ENCODE measurements around the gene PRICKLE3. TPM values are rescaled to one million over a fixed set of nuclear protein-coding genes. Genes with fewer than 3 reads are reported as not detected.

PRICKLE3 gene
- total RNA-seq, 1 experiment from 2014 or later: 7.2 TPM

DNA sequence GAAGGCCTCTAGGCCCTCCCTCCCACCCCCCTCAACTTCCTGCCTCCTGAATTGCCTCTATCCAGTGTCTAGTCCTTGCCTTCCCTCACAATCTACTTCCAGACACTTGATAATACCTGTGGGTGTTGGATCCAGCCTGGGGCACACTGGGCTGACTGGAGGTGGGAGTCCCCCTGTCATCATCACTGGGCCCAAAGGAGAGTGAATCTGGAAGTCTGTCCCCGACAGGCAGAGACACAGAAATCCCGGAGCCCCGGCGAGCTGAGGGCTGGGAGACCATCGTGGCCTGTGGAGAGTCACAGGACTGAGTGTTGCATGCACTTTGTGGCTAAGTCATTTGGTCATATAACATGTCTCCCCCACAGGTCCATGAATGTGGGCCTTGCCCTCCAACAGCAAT, 22.2 kb upstream of the PRICKLE3 start:
- no peak for DNase-seq (ENCODE audit: low read depth)

DNA sequence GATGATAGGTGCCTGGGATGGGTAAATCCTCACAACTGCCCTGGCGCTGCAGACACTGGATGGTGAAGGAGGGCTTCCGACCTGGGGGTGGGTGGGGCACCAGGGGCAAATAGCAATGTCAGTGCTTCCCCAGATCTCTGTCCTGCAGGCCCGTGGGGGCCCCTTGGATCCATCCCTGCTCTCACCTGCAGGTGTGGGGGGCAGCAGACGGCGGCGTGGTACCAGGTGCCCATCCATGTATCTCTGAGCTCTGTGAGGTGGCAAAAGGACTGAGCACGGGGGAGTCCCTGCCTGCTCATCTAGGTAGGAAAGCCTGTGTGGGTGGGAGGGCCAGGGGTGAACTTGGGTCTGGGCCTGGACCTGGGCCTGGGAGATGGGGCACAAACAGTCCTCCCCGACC, 20.4 kb upstream of the PRICKLE3 start:
- DNase-seq (ENCODE audit: low read depth): no peak

GRCh38 chrX:49205443-49205842, 19.3 kb upstream of the PRICKLE3 start:
- DNase-seq (ENCODE audit: low read depth): no peak

- no peak for DNase-seq (ENCODE audit: low read depth)
These were observed 18.5 kb upstream of the PRICKLE3 start for GRCh38 chrX:49204709-49205108.

- DNase-seq (ENCODE audit: low read depth): no peak
These were observed 17.8 kb upstream of the PRICKLE3 start for GRCh38 chrX:49204017-49204416.

- no peak for DNase-seq (ENCODE audit: low read depth)
These were observed 17.4 kb upstream of the PRICKLE3 start for GRCh38 chrX:49203536-49203935.

DNA sequence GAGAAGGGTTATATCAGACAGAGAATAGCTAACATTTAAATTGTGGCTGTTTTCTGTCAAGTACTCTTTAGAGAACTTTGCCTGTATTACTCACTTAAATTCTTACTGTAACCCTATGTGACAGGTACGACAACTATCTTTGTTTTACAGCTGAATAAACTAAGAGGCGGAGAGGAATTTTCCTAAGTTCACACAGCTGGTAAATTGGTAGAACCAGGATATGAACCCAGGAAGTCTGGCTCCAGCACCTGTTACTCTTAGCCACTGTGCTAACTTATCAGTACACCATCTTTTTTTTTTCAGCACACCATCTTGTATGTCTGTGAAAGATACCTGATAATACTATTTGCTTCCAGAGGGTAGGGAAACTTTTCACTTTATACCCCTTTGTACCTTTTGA, 15.8 kb upstream of the PRICKLE3 start:
- DNase-seq (ENCODE audit: low read depth): no peak

GRCh38 chrX:49199906-49200771, 14.0 kb upstream of the PRICKLE3 start, which contains the start of gene SYP:
Gene SYP, minus strand, starts transcription at chrX:49200193. Its CDS starts 7 bp downstream, at chrX:49200186.
- peak; percentile 87 for DNase-seq (ENCODE audit: low read depth)

- DNase-seq (ENCODE audit: low read depth): no peak
These were observed 13.1 kb upstream of the PRICKLE3 start for GRCh38 chrX:49199315-49199595.

- no peak for DNase-seq (ENCODE audit: low read depth)
These were observed 12.6 kb upstream of the PRICKLE3 start for GRCh38 chrX:49198540-49199314.

DNA sequence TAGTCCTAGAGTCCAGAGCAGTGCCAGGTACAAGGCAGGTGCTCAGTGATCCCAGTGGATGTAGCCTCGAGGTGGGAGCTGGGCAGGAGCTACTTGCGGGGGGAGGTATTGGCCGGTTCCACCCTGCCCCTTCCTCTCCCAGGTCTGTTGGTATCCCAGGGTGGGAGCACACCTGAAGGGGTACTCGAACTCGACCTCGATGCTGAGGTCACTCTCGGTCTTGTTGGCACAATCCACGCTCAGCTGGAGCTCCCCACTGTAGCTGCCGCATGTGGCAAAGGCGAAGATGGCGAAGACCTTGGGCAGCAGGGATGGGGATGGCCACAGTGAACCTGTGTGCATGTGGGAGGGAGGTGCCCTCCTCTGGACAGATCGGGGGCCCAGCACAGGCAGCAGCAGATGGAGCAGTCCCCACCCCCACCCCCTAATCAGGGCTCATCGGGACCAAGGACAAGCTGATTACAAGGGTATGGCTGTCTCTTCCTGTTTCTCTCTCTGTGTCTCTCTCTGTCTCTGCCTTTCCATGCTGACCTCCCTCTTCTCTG, 11.4 kb upstream of the PRICKLE3 start:
- DNase-seq (ENCODE audit: low read depth): no peak

GRCh38 chrX:49193542-49193964, 7.4 kb upstream of the PRICKLE3 start:
- no peak for DNase-seq (ENCODE audit: low read depth)

- peak; percentile 31 for DNase-seq (ENCODE audit: low read depth)
These were observed 6.7 kb upstream of the PRICKLE3 start for GRCh38 chrX:49192722-49193328.

- DNase-seq (ENCODE audit: low read depth): no peak
These were observed 5.4 kb upstream of the PRICKLE3 start for GRCh38 chrX:49191574-49192011.

- DNase-seq (ENCODE audit: low read depth): peak; percentile 100
These were observed 4.8 kb upstream of the PRICKLE3 start for GRCh38 chrX:49190821-49191573.

- no peak for DNase-seq (ENCODE audit: low read depth)
These were observed 3.4 kb upstream of the PRICKLE3 start for GRCh38 chrX:49189606-49190005.

GRCh38 chrX:49188468-49189076, 2.4 kb upstream of the PRICKLE3 start:
- DNase-seq (ENCODE audit: low read depth): no peak

GRCh38 chrX:49187526-49187925, 1.4 kb upstream of the PRICKLE3 start:
- DNase-seq (ENCODE audit: low read depth): no peak

DNA sequence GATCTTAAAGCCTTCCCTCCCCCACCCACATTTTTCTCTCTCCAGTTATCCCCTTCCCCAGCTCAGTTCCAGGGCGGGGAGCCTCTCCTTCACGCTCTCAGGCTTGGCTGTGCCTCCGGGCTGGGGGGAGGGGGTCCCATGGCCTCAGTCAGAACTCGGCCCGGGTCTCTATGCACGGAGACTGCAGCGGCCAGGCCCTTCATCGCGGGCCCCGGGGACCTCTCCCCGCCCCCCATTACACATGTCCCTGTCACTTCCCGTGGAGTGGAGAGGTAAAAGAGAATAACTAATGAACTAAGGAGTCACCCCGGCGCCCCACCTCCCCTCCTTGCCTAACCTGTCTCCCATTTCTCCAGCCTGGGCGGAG, 838 bp upstream of the PRICKLE3 start:
- no peak for DNase-seq (ENCODE audit: low read depth)

- peak; percentile 93 for DNase-seq (ENCODE audit: low read depth)
These were observed 1.6 kb downstream of the PRICKLE3 start for GRCh38 chrX:49184294-49185281.

Data from RPMI7951 (cell line).